ENCODE measurements around the gene CKMT1A. TPM values are rescaled to one million over a fixed set of nuclear protein-coding genes. Genes with fewer than 3 reads are reported as not detected.

The CKMT1A gene
- not detected in 2 replicates for total RNA-seq

DNA sequence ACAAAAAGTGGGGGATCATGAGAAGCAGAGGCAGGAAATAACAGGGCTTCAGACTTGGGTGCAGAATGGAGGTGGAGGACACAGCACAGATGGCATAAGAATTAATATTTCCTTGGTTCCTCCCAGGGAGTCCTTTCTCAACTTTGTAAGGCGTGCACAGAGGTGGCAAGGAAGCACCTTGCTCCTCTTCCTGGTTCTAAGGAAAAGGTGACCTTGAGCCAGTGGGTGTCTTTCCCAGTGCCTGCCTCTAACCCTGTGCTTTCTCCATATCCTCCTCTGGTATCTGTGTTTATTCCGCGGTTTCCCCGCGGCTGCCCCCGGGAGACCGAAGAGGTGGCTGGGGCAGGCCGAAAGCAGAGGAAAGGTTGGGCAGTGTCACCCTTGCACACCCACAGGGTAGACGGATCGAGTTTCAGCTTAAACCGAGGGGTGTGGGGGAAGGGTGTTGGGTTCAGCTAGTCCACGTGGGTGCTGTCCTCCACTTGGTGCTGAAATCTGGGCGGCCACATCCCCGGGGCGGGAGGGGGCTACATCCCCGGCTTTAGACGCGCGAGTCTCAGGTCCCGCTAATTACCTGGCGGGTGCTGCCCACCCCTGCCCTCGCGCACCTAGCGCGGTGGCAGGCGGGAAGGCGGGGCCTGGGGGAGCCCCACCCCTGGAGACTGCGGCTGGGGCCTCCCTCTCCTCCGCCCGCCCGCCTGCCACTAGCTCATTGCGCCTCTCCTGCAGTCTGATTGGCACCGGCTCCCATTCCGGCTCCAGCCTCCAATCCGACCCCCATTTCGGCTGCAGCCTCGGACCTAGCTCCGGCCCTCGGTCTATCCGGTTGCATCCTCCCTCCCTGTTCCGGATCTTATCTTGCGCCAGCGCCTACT is at the start of gene CKMT1A:
Gene CKMT1A (plus strand): TSS at position 712 of the 875 bp plus-strand sequence. CDS start 192 bp downstream, outside the sequence.

GRCh38 chr15:43648649-43649429 is 44.8 kb upstream of the CKMT1A start, which contains the start of gene CATSPER2:
CATSPER2 (minus strand) TSS chr15:43648844; CDS start chr15:43648061, 783 bp downstream.

GRCh38 chr15:43746245-43746902 is 52.7 kb downstream of the CKMT1A start, which contains the start of gene PDIA3:
PDIA3 (plus strand) TSS chr15:43746438; CDS start chr15:43746540, 102 bp downstream.

Small RNAs within 50 kb of the gene (small RNA-seq; reads per million reads assigned to genes)
- gene PDIA3P2 (not detected), gene RNU6-353P (not detected), gene RNU6-354P (not detected)

Other genes starting within 250 kb of the CKMT1A start
- gene TP53BP1, start 200.7 kb upstream of the CKMT1A start, total RNA-seq, result 43.4 and 61.0 TPM in 2 replicates
- gene MAP1A, start 176.3 kb upstream of the CKMT1A start, total RNA-seq, result 45.4 and 72.8 TPM in 2 replicates
- 12.5 and 24.8 TPM in 2 replicates for gene PPIP5K1, start 103.7 kb upstream of the CKMT1A start, total RNA-seq
- gene CKMT1B, start 99.8 kb upstream of the CKMT1A start, total RNA-seq, result not detected in 2 replicates
- 0.73 TPM in 1 of 2 replicates, not detected in the other for gene STRC, start 75.1 kb upstream of the CKMT1A start, total RNA-seq
- gene CATSPER2, start 45.0 kb upstream of the CKMT1A start, total RNA-seq, result 0.39 and 1.5 TPM in 2 replicates
- 125 and 138 TPM in 2 replicates for gene PDIA3, start 52.6 kb downstream of the CKMT1A start, total RNA-seq
- 0.37 and 0.78 TPM in 2 replicates for gene ELL3, start 83.1 kb downstream of the CKMT1A start, total RNA-seq
- gene SERF2, start 98.5 kb downstream of the CKMT1A start, total RNA-seq, result 199 and 334 TPM in 2 replicates
- 0.20 TPM in 1 of 2 replicates, not detected in the other for gene SERINC4, start 106.4 kb downstream of the CKMT1A start, total RNA-seq
- gene HYPK, start 106.7 kb downstream of the CKMT1A start, total RNA-seq, result 7.2 and 8.1 TPM in 2 replicates
- gene MFAP1, start 130.8 kb downstream of the CKMT1A start, total RNA-seq, result 17.6 and 18.8 TPM in 2 replicates
- 15.4 and 31.7 TPM in 2 replicates for gene WDR76, start 133.1 kb downstream of the CKMT1A start, total RNA-seq